ENCODE results near the gene SOX4. TPM values are rescaled to one million over a fixed set of nuclear protein-coding genes. Genes with fewer than 3 reads are reported as not detected.

The SOX4 gene
- total RNA-seq, 1 donor from 2014 or later, result 1.2 TPM

DNA sequence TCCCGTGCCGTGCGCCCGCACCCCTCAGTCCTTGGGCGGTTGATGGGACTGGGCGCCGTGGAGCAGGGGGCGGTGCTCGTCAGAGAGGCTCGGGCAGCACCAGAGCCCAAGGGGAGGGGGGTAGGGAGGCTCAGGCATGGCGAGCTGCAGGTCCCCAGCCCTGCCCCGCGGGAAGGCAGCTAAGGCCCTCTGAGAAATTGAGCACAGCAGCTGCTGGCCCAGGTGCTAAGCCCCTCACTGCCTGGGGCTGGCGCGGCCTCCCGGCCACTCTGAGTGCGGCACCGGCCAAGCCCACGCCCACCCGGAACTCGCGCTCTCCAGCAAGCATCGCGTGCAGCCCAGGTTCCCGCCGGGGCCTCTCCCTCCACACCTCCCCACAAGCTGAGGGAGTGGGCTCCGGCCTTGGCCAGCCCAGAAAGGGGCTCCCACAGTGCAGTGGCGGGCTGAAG is 16.4 kb downstream of the SOX4 start:
- intact Hi-C loops (cut with micrococcal nuclease), result no loop called here
- H3K36me3 Mint-ChIP-seq (ENCODE audit: low read depth), result no peaks in the 10 kb centered on the region
- H3K9me3 Mint-ChIP-seq, result no peaks in the 10 kb centered on the region
- H3K27ac Mint-ChIP-seq, result no peak overlapping the region
- H3K4me3 Mint-ChIP-seq, result no peak overlapping the region
- no peak for DNase-seq (ENCODE audit: low spot score)
- no peaks in the 10 kb centered on the region for H3K4me1 Mint-ChIP-seq (ENCODE audit: low read depth)
- peaks cover 4% of the 10 kb centered on the region for H3K27me3 Mint-ChIP-seq (ENCODE audit: insufficient read depth)

DNA sequence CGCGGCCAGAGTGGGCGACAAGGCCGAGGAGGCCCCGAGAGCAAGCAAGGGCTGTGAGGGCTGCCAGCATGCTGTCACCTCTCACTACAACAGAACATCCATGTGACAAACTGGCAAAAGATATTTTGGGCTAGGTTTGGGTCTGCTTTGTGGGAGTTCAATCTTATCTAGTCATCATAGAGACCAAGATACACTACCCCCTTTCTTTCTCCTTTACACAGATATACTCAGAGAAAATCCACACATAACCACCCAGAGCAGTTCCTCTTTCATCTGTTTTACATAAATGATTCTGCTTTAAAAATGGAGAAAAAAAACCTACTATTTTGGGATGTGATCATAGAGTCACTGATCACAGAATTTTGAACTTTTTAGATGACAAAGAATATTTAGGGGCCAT is 16.8 kb downstream of the SOX4 start:
- Mint-ChIP-seq H3K4me3 (no peak overlapping the region), H3K4me1 (ENCODE audit: low read depth) (no peaks in the 10 kb centered on the region), H3K9me3 (no peaks in the 10 kb centered on the region), H3K36me3 (ENCODE audit: low read depth) (no peaks in the 10 kb centered on the region), H3K27ac (no peak overlapping the region), H3K27me3 (ENCODE audit: insufficient read depth) (peaks cover 5% of the 10 kb centered on the region)
- DNase-seq (ENCODE audit: low spot score), result no peak
- intact Hi-C loops (cut with micrococcal nuclease), result no loop called here

DNA sequence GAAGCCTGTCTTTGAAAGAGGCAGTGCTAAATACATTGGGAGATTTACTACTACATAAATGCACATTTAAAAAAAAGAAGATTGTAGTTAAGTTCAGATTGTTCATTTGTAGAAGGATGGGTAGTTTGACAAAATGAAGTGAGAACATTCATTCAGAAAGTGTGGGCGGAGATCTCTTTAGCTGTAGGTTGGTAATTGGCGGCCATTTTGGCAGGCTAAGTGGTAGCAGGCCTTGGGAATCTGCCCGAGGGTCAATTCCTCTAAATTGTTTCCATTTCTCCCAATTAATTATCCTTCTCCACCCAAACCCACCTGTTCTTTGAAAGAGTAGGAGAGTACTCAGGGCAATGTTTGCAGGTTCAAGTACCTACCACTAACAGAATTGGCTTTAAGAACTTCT is 17.9 kb downstream of the SOX4 start:
- H3K9me3 Mint-ChIP-seq, result no peaks in the 10 kb centered on the region
- H3K27ac Mint-ChIP-seq, result no peak overlapping the region
- no peak for DNase-seq (ENCODE audit: low spot score)
- H3K4me1 Mint-ChIP-seq (ENCODE audit: low read depth), result no peaks in the 10 kb centered on the region
- H3K4me3 Mint-ChIP-seq, result no peak overlapping the region
- H3K36me3 Mint-ChIP-seq (ENCODE audit: low read depth), result no peaks in the 10 kb centered on the region
- H3K27me3 Mint-ChIP-seq (ENCODE audit: insufficient read depth), result peaks cover 5% of the 10 kb centered on the region
- intact Hi-C loops (cut with micrococcal nuclease), result no loop called here

DNA sequence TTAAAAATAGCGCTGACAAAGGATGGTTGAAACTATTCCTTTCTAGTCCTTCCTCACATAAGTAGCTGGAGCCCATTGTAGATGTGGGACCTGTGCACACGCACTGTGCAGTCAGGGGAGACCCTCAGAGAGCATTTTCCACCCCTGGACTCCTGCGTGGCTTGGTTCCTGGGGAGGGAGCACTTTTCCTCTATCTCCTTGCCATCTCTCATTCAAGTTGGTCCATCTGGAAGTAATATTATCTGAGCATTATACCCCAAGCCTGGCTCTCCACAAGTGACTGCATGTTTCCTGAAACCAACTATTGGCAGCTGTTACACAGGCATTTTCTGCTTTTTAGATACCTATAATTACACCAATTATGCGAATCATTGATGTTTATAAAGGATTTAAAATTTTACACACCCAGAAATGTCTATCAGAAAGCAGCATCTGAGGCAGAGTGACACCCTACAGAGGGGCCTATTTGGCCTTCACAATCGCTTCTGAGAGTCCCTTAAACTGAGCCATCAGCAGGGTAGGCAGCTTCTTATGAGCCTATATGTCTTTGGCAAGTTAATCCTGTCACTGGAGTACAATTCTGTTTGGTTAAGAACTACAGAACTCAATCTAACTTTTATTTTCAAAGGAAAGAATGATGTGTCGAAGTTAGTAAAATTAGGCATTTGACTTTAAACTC is 18.7 kb downstream of the SOX4 start:
- Mint-ChIP-seq H3K27ac (no peak overlapping the region), H3K4me1 (ENCODE audit: low read depth) (no peaks in the 10 kb centered on the region)
- no peak for DNase-seq (ENCODE audit: low spot score)

DNA sequence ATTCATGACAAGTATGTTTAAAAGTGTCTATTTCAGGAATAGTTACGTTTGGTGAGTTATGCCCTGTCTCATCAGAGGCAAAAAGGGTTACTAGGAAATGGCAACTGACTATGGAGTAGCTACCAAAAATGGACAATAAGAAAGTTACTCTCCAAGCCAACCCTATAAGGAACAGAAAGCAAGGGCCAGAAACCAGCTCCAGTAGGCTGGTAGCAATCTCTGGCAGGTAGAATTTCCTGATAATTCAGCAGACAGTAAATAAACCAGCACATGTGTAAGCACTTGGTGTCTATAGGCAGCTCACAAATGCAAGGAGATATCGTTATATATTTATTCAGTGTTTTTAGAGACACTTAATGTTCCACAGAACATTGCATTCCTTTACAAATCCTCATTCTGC is 20.3 kb downstream of the SOX4 start:
- H3K27me3 Mint-ChIP-seq (ENCODE audit: insufficient read depth), result peaks cover 5% of the 10 kb centered on the region
- no peak for DNase-seq (ENCODE audit: low spot score)
- H3K36me3 Mint-ChIP-seq (ENCODE audit: low read depth), result no peaks in the 10 kb centered on the region
- no peaks in the 10 kb centered on the region for H3K9me3 Mint-ChIP-seq
- intact Hi-C loops (cut with micrococcal nuclease), result no loop called here
- H3K4me3 Mint-ChIP-seq, result no peak overlapping the region
- no peaks in the 10 kb centered on the region for H3K4me1 Mint-ChIP-seq (ENCODE audit: low read depth)
- no peak overlapping the region for H3K27ac Mint-ChIP-seq

More for the DNA sequence above, 18.7 kb downstream of the SOX4 start:
- Mint-ChIP-seq H3K4me3 (no peak overlapping the region), H3K36me3 (ENCODE audit: low read depth) (no peaks in the 10 kb centered on the region), H3K9me3 (no peaks in the 10 kb centered on the region), H3K27me3 (ENCODE audit: insufficient read depth) (peaks cover 5% of the 10 kb centered on the region)
- intact Hi-C loops (cut with micrococcal nuclease), result no loop called here

GRCh38 chr6:21614226-21614625 is 20.7 kb downstream of the SOX4 start:
- Mint-ChIP-seq H3K27ac (no peak overlapping the region), H3K36me3 (ENCODE audit: low read depth) (no peaks in the 10 kb centered on the region), H3K4me3 (no peak overlapping the region), H3K9me3 (no peaks in the 10 kb centered on the region), H3K4me1 (ENCODE audit: low read depth) (no peaks in the 10 kb centered on the region), H3K27me3 (ENCODE audit: insufficient read depth) (peaks cover 5% of the 10 kb centered on the region)
- DNase-seq (ENCODE audit: low spot score), result no peak
- intact Hi-C loops (cut with micrococcal nuclease), result no loop called here

GRCh38 chr6:21615504-21615903 is 22.0 kb downstream of the SOX4 start:
- intact Hi-C loops (cut with micrococcal nuclease), result no loop called here
- Mint-ChIP-seq H3K4me1 (ENCODE audit: low read depth) (no peaks in the 10 kb centered on the region), H3K9me3 (no peaks in the 10 kb centered on the region), H3K27ac (no peak overlapping the region), H3K27me3 (ENCODE audit: insufficient read depth) (peaks cover 5% of the 10 kb centered on the region), H3K4me3 (no peak overlapping the region), H3K36me3 (ENCODE audit: low read depth) (no peaks in the 10 kb centered on the region)
- DNase-seq (ENCODE audit: low spot score), result no peak

GRCh38 chr6:21616005-21616404 is 22.5 kb downstream of the SOX4 start:
- H3K27ac Mint-ChIP-seq, result no peak overlapping the region
- H3K4me3 Mint-ChIP-seq, result no peak overlapping the region
- no peaks in the 10 kb centered on the region for H3K36me3 Mint-ChIP-seq (ENCODE audit: low read depth)
- intact Hi-C loops (cut with micrococcal nuclease), result no loop called here
- H3K27me3 Mint-ChIP-seq (ENCODE audit: insufficient read depth), result peaks cover 5% of the 10 kb centered on the region
- no peaks in the 10 kb centered on the region for H3K4me1 Mint-ChIP-seq (ENCODE audit: low read depth)
- no peaks in the 10 kb centered on the region for H3K9me3 Mint-ChIP-seq
- DNase-seq (ENCODE audit: low spot score), result no peak

DNA sequence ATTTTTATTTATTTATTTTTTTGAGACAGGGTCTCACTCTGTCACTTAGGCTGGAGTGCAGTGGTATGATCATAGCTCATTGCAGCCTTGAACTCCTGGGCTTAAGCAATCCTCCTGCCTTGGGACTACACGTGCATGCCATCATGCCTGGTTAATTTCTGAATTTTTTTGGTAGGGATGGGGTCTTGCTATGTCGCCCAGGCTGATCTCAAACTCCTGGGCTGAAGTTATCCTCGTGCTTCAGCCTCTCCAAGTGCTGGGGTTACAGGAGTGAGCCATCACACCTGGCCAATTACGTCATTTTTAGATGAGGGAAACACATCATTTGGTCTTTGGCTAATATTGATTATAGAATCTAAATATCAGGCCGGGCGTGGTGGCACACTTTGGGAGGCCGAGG is 32.1 kb downstream of the SOX4 start:
- Mint-ChIP-seq H3K4me1 (ENCODE audit: low read depth) (no peaks in the 10 kb centered on the region), H3K27ac (no peak overlapping the region), H3K9me3 (no peaks in the 10 kb centered on the region), H3K4me3 (no peak overlapping the region), H3K36me3 (ENCODE audit: low read depth) (no peaks in the 10 kb centered on the region), H3K27me3 (ENCODE audit: insufficient read depth) (no peaks in the 10 kb centered on the region)
- intact Hi-C loops (cut with micrococcal nuclease), result no loop called here
- no peak for DNase-seq (ENCODE audit: low spot score)

- no peaks in the 10 kb centered on the region for H3K9me3 Mint-ChIP-seq
- H3K36me3 Mint-ChIP-seq (ENCODE audit: low read depth), result no peaks in the 10 kb centered on the region
- H3K4me3 Mint-ChIP-seq, result no peak overlapping the region
- H3K27ac Mint-ChIP-seq, result no peak overlapping the region
- intact Hi-C loops (cut with micrococcal nuclease), result no loop called here
- H3K27me3 Mint-ChIP-seq (ENCODE audit: insufficient read depth), result no peaks in the 10 kb centered on the region
- no peaks in the 10 kb centered on the region for H3K4me1 Mint-ChIP-seq (ENCODE audit: low read depth)
- DNase-seq (ENCODE audit: low spot score), result no peak
These were observed 33.2 kb downstream of the SOX4 start for GRCh38 chr6:21626756-21627155.

DNA sequence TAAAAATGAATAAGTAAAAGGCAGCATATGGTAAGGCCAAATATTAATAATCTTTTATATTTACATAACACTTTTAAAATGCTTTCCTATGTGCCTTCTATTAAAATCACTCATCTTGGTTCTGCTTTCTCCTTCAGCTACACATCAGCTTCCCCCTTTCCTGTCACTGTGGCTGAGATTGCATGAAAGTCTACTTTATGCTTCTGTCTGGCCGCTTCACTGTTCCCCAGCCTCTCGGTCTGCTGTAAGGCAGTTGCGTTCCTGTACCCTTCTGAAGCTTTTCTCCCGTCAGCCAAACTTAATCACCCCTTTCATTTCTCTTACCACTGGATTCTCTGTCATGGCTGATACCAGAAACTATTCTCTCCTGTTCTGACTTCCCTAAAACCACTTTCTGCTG is 34.6 kb downstream of the SOX4 start:
- no peaks in the 10 kb centered on the region for H3K9me3 Mint-ChIP-seq
- H3K36me3 Mint-ChIP-seq (ENCODE audit: low read depth), result no peaks in the 10 kb centered on the region
- H3K27me3 Mint-ChIP-seq (ENCODE audit: insufficient read depth), result no peaks in the 10 kb centered on the region
- DNase-seq (ENCODE audit: low spot score), result no peak
- H3K4me3 Mint-ChIP-seq, result no peak overlapping the region
- intact Hi-C loops (cut with micrococcal nuclease), result no loop called here
- no peak overlapping the region for H3K27ac Mint-ChIP-seq
- no peaks in the 10 kb centered on the region for H3K4me1 Mint-ChIP-seq (ENCODE audit: low read depth)

GRCh38 chr6:21633511-21634109 is 40.1 kb downstream of the SOX4 start:
- Mint-ChIP-seq H3K27ac (no peak overlapping the region), H3K4me3 (no peak overlapping the region), H3K9me3 (no peaks in the 10 kb centered on the region), H3K27me3 (ENCODE audit: insufficient read depth) (no peaks in the 10 kb centered on the region), H3K4me1 (ENCODE audit: low read depth) (no peaks in the 10 kb centered on the region), H3K36me3 (ENCODE audit: low read depth) (no peaks in the 10 kb centered on the region)
- no peak for DNase-seq (ENCODE audit: low spot score)
- intact Hi-C loops (cut with micrococcal nuclease), result no loop called here

DNA sequence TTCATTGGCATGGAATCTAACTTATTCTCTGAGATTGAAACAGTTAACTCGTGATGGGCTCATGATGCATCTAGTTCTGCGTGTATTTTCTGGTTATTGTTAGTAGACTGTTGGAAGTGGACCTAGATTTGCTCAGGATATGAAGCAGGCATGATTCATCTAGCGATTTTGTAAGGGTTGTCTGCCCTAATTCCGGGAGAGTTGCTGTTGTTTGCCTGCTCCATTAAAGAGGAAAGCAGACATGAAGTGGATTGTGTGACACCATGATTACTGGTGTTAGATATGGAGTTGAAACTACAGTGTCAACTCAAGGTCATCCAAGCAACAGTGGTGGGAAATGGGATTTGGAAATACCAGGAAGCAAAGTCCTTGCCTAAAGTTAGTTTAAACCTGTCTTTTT is 41.0 kb downstream of the SOX4 start:
- Mint-ChIP-seq H3K4me1 (ENCODE audit: low read depth) (no peaks in the 10 kb centered on the region), H3K27ac (no peak overlapping the region), H3K27me3 (ENCODE audit: insufficient read depth) (no peaks in the 10 kb centered on the region), H3K36me3 (ENCODE audit: low read depth) (no peaks in the 10 kb centered on the region), H3K4me3 (no peak overlapping the region), H3K9me3 (no peaks in the 10 kb centered on the region)
- no peak for DNase-seq (ENCODE audit: low spot score)
- intact Hi-C loops (cut with micrococcal nuclease), result no loop called here

DNA sequence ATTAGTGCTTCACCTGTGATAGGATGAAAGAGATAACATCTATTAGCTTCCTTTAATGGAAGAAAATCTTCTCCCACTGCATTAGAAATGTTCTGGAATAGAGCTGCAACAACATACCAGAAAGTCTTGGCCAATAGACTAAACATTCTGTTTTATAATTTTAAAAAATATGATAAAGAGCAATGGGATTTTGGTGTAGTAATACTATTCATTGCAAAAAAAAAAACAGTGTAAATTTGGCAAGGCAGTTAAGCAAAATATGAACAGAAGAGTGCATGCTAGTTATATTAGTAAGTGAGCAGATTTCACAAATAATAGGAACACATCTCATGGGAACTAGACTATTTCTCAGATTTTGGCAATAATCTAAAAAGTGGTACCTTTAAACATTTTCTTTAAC is 43.3 kb downstream of the SOX4 start:
- intact Hi-C loops (cut with micrococcal nuclease), result no loop called here
- no peaks in the 10 kb centered on the region for H3K36me3 Mint-ChIP-seq (ENCODE audit: low read depth)
- H3K4me3 Mint-ChIP-seq, result no peak overlapping the region
- H3K9me3 Mint-ChIP-seq, result no peaks in the 10 kb centered on the region
- no peaks in the 10 kb centered on the region for H3K4me1 Mint-ChIP-seq (ENCODE audit: low read depth)
- no peaks in the 10 kb centered on the region for H3K27me3 Mint-ChIP-seq (ENCODE audit: insufficient read depth)
- no peak for DNase-seq (ENCODE audit: low spot score)
- H3K27ac Mint-ChIP-seq, result no peak overlapping the region
